Epithelial cell of proximal tubule (primary cell): ENCODE measurements around the gene PIM1. TPM values are rescaled to one million over a fixed set of nuclear protein-coding genes. Genes with fewer than 3 reads are reported as not detected.
A peak's percentile ranks its signal among the peaks of the same experiment; 100 is the strongest.

Experiments
- DNase-seq: peaks from one replicate; pipeline ENCODE4 v3.0.0-alpha.2; 2011; ENCODE audit warnings: low read depth
- H3K4me3 ChIP-seq: 2 replicates; pipeline ENCODE4 v1.5.1; 2011; ENCODE audit warnings: low read depth, mild to moderate bottlenecking, low read length
- total RNA-seq: library from RNA; depleted of rRNA; stranded (reverse); fragments of >200 nt; gene quantifications from 2 replicates; pipeline ENCODE4 v1.2.3, GENCODE V29; 2015
- TF ChIP-seq, protein P1 (sequence below): conservative IDR thresholded peaks from 2 replicates; pipeline ENCODE4 v1.5.1; 2012; ENCODE audit warnings: low read depth, mild to moderate bottlenecking, low read length

The PIM1 gene
- 20.9 and 25.9 TPM in 2 replicates for total RNA-seq

DNA sequence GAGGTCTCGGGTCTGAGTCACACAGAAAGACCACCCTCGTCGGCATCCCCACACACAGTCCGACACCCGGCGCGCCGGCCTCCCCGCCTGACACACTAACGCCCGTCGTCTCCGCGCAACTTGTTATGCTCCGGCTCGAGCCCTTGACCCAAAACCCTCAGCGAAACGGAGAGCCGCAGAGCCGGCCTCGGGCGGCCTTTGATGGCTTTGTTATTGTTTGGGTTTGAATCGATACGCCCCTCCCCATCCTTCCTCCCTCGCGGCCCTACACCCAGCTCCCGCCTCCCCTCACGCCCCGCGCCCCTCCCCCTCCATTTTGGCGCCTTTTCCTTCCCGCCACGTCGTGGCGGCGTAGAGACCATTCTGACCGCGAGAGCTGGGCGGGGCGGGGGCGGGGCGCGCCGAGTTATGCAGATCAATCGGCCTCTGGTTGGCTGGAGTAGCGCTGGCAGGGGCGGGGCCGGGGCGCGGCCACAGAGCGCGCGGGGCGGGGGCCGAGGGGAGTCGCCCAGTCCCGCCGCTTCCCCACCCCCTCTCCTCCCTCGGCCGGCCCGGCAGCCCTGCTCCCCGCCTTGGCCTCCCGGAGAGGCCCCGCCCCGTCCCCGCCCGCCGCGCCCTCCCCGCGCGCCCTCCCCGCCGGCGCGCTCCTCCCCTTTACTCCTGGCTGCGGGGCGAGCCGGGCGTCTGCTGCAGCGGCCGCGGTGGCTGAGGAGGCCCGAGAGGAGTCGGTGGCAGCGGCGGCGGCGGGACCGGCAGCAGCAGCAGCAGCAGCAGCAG, at the start of gene PIM1:
Gene PIM1, plus strand, starts transcription at position 657 of the 777 bp plus-strand sequence. CDS start 424 bp downstream, outside the sequence.
- H3K4me3 ChIP-seq = peak within 1 kb of the TSS; percentile 94
- TF ChIP-seq, protein P1, sequence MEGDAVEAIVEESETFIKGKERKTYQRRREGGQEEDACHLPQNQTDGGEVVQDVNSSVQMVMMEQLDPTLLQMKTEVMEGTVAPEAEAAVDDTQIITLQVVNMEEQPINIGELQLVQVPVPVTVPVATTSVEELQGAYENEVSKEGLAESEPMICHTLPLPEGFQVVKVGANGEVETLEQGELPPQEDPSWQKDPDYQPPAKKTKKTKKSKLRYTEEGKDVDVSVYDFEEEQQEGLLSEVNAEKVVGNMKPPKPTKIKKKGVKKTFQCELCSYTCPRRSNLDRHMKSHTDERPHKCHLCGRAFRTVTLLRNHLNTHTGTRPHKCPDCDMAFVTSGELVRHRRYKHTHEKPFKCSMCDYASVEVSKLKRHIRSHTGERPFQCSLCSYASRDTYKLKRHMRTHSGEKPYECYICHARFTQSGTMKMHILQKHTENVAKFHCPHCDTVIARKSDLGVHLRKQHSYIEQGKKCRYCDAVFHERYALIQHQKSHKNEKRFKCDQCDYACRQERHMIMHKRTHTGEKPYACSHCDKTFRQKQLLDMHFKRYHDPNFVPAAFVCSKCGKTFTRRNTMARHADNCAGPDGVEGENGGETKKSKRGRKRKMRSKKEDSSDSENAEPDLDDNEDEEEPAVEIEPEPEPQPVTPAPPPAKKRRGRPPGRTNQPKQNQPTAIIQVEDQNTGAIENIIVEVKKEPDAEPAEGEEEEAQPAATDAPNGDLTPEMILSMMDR = no peak
- DNase-seq = peak; percentile 16

DNA sequence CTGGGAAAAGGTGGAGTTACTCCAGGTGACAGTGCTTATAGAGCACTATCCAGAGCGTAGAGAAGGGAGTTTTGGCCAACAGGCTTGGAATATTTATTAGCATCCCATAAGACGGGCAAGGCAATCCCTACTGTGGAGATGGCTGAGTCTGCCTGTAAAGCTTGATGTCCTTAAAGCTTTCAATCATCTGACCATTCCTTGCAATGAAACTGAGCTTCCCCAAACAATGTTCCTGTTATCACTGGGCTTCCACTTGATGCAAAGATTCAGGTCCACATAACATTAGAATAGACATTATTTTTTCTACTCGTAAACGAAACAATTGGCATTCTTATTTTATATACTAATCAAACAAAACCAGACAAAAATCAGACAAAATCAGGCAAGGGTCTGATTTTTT, 48.4 kb upstream of the PIM1 start:
- H3K4me3 ChIP-seq = no peak overlapping the region
- DNase-seq = no peak
- TF ChIP-seq, protein P1 = no peak

DNA sequence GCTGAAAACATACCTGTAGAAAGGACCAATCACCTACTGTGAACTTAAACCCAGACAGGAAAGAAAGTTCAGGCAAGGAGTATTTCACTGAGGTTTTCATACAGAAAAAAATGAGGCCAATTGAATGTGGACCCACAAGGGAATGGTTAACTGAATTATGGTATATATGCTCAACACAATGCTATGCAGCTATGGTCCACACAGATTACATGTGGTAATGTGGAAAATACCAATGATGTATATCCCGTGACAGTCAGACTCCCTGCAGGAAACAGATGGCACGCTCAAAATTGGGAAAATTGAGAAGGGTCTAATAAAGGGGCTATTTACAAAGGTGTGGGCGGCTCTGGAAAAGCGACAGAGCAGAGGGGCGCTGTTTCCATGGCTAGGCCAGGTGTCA, 47.1 kb upstream of the PIM1 start:
- DNase-seq = no peak
- H3K4me3 ChIP-seq = no peak overlapping the region
- TF ChIP-seq, protein P1 = no peak

DNA sequence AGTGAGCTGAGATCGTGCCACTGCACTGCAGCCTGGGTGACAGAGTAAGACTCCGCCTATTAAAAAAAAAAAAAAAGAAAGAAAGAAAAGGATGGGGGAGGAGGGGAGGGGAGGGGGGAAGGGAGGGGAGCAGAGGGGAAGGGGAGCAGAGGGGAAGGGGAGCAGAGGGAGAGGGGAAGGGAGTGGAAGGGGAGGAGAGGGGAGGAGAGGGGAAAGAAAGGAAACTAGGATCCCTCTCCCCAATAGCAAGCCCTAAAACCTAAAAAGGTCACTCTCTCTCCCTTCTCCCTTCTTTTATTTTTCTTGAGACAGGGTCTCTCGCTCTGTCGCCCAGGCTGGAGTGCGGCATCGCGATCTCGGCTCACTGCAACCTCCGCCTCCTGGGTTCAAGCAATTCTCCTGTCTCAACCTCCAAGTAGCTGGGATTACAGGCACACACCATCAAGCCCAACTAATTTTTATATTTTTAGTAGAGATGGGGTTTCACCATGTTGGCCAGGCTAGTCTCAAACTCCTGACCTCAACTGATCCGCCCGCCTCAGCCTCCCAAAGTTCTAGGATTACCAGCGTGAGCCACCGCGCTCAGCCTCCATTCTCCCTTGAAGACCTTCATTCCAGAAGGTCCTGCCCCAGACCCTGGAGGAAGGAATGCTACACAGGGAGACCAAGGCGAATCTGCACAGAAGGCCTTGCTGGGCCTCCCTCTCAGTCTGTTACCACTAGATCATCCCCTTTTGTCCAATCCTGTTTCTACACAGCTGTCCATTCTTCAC, 45.8 kb upstream of the PIM1 start:
- TF ChIP-seq, protein P1 = no peak
- no peak overlapping the region for H3K4me3 ChIP-seq
- DNase-seq = no peak

DNA sequence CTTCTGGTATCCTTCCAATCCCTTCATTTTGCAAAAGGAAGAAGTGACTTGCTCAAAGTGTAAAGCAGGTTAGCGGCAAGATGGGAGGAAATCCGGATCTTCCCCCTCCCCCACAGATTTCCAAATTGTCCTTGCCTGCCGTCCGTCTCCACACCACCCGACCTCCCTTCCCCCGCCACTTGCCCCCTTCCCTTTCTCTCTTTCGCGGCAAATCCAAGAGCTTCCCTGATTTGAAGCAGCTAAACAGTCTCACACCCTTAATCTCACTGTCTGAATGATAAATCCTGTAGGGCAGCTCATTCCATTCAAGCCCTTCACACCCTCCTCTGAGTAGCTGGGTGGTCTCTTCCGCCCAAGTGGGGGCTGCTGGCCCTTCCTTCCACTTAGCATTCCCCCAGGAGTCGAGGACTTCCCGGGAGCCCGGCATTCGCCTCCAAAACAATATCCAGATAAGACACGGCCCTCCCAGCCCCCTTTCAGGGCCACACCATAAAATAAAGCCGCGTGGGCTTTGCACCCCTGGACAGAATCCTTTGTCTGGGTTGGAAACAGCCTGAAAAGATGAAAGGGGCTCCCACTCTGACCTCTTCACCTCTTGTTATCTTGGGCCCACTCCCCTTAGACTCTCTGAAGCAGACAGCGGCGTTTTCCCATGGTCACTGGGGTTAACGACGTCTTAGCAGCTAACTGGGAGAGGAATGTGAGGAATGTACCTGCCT, 44.0 kb upstream of the PIM1 start:
- H3K4me3 ChIP-seq = no peak overlapping the region
- no peak for DNase-seq
- TF ChIP-seq, protein P1 = no peak

- TF ChIP-seq, protein P1 = peak; percentile 5
- DNase-seq = no peak
- no peak overlapping the region for H3K4me3 ChIP-seq
Measured at GRCh38 chr6:37126493-37126958, 43.4 kb upstream of the PIM1 start.
